ENCODE data around the gene LGALS7B.

The LGALS7B gene

GRCh38 chr19:38773469-38774177 lies 15.4 kb upstream of the LGALS7B start, which contains the start of gene LGALS7:
TSS of gene LGALS7 (minus strand) at chr19:38773517. CDS start at chr19:38773492, 25 bp downstream.
- ATAC-seq (ENCODE audit: low read depth): no peak
- no peak for DNase-seq (ENCODE audit: low spot score)
- no peaks in the 10 kb centered on the region for H3K36me3 ChIP-seq (ENCODE audit: low read depth)
- peaks cover 15% of the 10 kb centered on the region for H3K4me1 ChIP-seq (ENCODE audit: insufficient read depth, poor library complexity, severe bottlenecking)
- H3K4me3 ChIP-seq (ENCODE audit: severe bottlenecking): no peak within 1 kb of the TSS
- peak within 1 kb of the TSS; percentile 52 for H3K27ac ChIP-seq (ENCODE audit: poor library complexity, severe bottlenecking)
- no peaks in the 10 kb centered on the region for H3K9me3 ChIP-seq (ENCODE audit: severe bottlenecking)
- no peak for TF ChIP-seq CTCF (IDR thresholded peaks at IDR 0.05; ENCODE audit: poor library complexity, severe bottlenecking)
- H3K27me3 ChIP-seq (ENCODE audit: insufficient read depth, poor library complexity, severe bottlenecking): no peaks in the 10 kb centered on the region

GRCh38 chr19:38774181-38774950 lies 14.6 kb upstream of the LGALS7B start:
- H3K9me3 ChIP-seq (ENCODE audit: severe bottlenecking): no peaks in the 10 kb centered on the region
- ATAC-seq (ENCODE audit: low read depth) (no peak), DNase-seq (ENCODE audit: low spot score) (no peak)
- H3K4me1 ChIP-seq (ENCODE audit: insufficient read depth, poor library complexity, severe bottlenecking): peaks cover 15% of the 10 kb centered on the region
- peak overlapping the region; percentile 52 for H3K27ac ChIP-seq (ENCODE audit: poor library complexity, severe bottlenecking)
- no peaks in the 10 kb centered on the region for H3K36me3 ChIP-seq (ENCODE audit: low read depth)
- no peak overlapping the region for H3K4me3 ChIP-seq (ENCODE audit: severe bottlenecking)
- TF ChIP-seq CTCF (IDR thresholded peaks at IDR 0.05; ENCODE audit: poor library complexity, severe bottlenecking): no peak
- no peaks in the 10 kb centered on the region for H3K27me3 ChIP-seq (ENCODE audit: insufficient read depth, poor library complexity, severe bottlenecking)

- H3K9me3 ChIP-seq (ENCODE audit: severe bottlenecking): no peaks in the 10 kb centered on the region
- H3K4me3 ChIP-seq (ENCODE audit: severe bottlenecking): no peak overlapping the region
- H3K36me3 ChIP-seq (ENCODE audit: low read depth): no peaks in the 10 kb centered on the region
- TF ChIP-seq CTCF (IDR thresholded peaks at IDR 0.05; ENCODE audit: poor library complexity, severe bottlenecking): no peak
- DNase-seq (ENCODE audit: low spot score) (no peak), ATAC-seq (ENCODE audit: low read depth) (no peak)
- H3K27ac ChIP-seq (ENCODE audit: poor library complexity, severe bottlenecking): no peak overlapping the region
- no peaks in the 10 kb centered on the region for H3K27me3 ChIP-seq (ENCODE audit: insufficient read depth, poor library complexity, severe bottlenecking)
- peaks cover 15% of the 10 kb centered on the region for H3K4me1 ChIP-seq (ENCODE audit: insufficient read depth, poor library complexity, severe bottlenecking)
Measured at GRCh38 chr19:38778733-38779132, 10.3 kb upstream of the LGALS7B start.

GRCh38 chr19:38780443-38780842 lies 8.6 kb upstream of the LGALS7B start:
- no peak for ATAC-seq (ENCODE audit: low read depth)
- Histone ChIP-seq H3K36me3 (ENCODE audit: low read depth) (no peaks in the 10 kb centered on the region), H3K4me3 (ENCODE audit: severe bottlenecking) (no peak overlapping the region), H3K4me1 (ENCODE audit: insufficient read depth, poor library complexity, severe bottlenecking) (peaks cover 7% of the 10 kb centered on the region), H3K9me3 (ENCODE audit: severe bottlenecking) (no peaks in the 10 kb centered on the region), H3K27me3 (ENCODE audit: insufficient read depth, poor library complexity, severe bottlenecking) (no peaks in the 10 kb centered on the region), H3K27ac (ENCODE audit: poor library complexity, severe bottlenecking) (no peak overlapping the region)
- no peak for DNase-seq (ENCODE audit: low spot score)
- TF ChIP-seq CTCF (IDR thresholded peaks at IDR 0.05; ENCODE audit: poor library complexity, severe bottlenecking): no peak
